Inferior parietal cortex (tissue), 1 donor: ENCODE data around the gene AGBL3.
"Not testable (repeated sequence)": the region's sequence is repeated elsewhere in the genome, so short reads cannot be mapped to it uniquely, and the experiment has no call there.

Experiments used
- DNase-seq: peaks from one replicate; pipeline ENCODE4 v3.0.0-alpha.2; 2016; ENCODE audit errors: extremely low spot score

The AGBL3 gene

DNA sequence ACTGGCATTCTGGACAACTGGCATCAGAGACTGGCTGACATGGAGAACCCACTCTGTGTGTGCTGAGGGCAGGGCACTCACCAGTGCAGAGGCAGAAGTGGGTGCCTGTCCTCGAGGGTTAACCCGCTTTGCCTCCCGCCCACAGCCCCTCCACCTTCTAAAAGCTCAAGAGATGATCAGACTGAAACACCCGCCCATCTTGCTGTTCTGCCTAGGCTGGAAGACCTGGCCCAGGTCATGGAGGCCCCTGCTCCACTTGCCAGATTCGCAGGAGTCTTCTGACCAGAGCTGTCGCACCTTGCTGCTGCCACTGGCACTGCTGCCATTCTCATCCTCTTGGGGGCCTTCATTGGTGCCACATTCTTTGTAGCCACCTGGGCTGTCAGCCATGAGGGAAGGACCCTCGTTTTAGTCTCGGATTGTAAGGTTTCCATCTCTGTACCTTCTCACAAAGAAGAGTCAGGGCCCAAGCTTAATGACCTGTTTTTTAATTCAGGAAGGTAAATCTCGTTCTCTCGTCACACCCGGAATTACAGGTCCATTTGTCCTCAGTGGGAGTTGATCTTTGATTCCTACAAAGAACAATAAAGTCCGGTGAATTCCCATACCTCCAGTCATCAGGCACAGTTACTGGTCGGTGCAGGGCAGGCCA, 182.3 kb downstream of the AGBL3 start:
- DNase-seq, result no peak

DNA sequence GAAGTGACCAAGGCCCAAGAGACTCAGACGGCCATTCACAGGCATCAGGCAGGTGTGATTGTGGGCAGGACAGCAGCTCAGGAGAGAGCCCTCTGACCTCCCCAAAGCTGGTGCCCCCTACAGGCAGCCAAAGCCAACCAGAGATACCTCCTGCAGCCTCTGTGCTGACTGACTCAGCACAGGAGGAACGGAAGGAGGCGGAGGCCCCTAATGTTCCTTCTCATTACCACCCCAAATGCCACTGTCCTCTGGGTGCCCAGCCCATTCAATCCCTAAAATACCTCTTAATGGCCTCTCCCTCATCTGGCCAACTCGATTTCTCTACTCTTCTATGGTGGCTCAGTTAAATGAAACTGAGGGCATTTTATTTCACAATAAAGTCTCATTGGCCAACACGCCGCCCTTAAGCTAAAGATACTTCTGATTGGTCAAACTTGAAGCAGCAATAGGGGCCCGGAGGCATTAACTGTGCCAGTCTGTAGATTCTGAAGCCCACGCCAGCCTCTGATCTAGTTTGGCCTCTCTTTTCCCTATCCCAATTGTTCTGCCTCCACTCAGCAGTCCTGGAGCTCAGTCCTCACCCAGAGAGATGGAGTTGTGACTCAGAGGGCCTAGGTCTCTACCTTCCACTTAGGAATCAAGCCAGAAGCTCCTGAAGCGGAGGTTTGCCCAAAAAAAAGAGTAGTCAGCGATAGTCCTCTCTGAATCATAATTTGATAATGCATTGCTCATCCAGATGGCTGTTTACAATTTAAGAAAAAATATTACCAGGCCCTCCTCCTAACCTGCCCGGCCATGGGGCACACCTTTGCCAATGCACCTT, 183.0 kb downstream of the AGBL3 start:
- DNase-seq, result no peak

DNA sequence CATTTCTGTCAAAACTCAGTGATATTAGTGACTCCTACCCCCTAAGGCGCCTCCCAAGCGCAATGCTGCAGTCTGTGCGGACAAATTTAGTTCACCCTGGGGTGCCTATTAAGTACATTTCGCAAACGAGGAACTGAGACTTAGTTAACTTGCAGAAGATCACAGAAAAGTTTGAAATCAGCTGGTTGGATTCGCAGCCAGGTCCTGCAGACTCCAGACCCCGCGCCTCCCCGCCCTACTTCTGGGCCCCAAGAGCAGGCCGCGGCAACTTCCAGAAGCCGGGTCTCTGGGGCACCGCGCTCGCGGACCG, 183.6 kb downstream of the AGBL3 start:
- peak; percentile 18 for DNase-seq

DNA sequence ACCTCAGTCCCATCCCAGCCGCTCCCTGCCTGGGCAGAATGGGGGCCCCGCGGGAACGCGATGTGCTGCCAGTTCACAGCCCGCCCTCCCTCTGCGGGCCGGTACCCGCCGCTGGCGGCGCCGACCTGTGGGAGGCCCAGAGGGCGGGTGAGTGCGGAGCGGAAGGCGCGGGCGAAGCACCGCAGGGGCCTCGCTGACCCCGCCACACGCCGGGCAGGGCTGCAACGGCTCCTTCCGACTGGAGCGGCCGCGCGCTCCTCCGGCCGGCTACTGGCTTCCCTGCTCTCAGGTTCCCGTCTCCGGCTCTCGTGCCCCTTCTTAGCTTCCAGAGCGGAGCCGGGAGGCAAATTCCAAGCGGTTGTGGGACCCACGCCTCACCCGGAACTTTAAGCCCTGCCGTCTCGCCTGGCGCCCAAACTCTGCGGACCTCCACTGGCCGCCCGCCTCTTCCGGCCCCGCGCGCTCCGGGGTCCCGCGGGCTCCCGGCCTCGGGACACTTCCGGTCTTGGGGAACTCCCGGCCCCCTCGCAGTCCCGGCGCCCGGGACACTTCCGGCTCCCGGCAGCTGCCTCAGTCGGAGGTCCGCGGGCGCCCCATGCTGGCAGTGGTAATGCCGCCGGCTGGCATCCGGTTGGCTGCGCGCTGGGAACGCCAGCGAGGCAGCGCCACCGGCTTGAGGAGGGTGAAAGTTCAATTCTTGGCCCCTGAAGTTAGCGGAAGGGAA, 184.1 kb downstream of the AGBL3 start, which contains the start of gene CYREN:
Gene CYREN (minus strand): TSS at position 434 of the 724 bp plus-strand sequence. CDS start 1,785 bp downstream, outside the sequence.
- peak; percentile 89 for DNase-seq

- not testable (repeated sequence) for DNase-seq
Observed at GRCh38 chr7:135170998-135171481, 184.7 kb downstream of the AGBL3 start.

DNA sequence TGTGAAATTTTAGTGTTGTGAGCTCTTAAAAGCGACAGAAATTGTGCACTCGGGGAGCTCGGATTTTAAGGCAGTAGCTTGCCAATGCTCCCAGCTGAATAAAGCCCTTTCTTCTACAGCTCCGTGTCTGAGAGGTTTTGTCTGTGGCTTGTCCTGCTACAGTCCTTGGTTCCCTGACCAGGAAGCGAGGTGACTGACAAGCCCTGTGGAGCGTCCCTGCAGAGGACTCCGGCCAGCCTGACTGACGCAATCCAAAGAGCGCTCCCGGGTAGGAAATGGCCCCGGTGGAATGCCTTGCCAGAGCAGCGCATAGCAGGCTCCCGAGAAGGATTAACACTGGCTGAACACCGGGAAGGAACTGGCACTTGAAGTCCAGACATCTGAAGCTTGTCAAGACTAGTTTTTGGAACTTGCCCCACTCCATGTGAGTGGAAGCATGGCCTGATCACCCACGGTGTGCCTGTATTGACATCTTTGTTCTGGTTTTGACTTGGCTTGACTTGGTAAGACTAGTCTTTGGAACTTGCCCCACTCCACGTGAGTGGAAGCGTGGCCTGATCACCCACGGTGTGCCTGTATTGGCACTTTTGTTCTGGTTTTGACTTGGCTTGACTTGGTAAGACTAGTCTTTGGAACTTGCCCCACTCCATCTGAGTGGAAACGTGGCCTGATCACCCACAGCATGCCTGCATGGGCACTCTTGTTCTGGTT, 185.4 kb downstream of the AGBL3 start:
- peak; percentile 27 for DNase-seq

- DNase-seq, result not testable (repeated sequence)
Observed at GRCh38 chr7:135173916-135174315, 187.6 kb downstream of the AGBL3 start.

GRCh38 chr7:135174941-135175340, 188.6 kb downstream of the AGBL3 start:
- no peak for DNase-seq

- no peak for DNase-seq
Observed at GRCh38 chr7:135175931-135176330, 189.6 kb downstream of the AGBL3 start.

DNA sequence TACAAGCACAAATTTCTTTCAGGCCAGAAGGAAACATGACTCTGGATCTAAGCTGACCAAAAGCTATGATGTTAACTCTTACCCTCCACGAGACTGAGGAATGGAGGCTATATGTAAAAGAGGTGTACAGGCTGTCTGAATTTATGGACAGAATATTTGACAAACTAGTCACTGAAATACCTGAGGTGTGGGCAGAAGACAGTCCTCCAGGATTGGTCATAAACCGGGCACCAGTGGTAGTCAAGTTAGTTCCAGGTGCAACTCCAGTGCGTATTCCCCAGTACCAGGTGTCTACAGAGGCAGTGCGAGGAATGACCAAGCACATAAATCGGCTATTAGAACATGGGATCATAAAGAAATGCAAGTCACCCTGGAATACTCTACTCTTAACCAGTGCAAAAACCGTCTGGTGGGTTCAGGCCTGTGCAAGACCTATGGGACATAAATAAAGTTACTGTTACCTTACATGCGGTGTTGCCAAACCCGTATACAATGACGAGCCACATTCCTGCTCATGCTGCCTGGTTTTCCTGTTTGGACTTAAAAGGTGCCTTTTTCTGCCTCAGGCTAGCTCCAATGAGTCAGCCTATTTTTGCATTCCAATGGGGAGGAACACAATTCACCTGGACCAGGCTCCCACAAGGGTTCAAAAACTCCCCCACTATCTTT, 190.9 kb downstream of the AGBL3 start:
- no peak for DNase-seq

- no peak for DNase-seq
Observed at GRCh38 chr7:135178364-135178763, 192.1 kb downstream of the AGBL3 start.

GRCh38 chr7:135179321-135179925, 193.1 kb downstream of the AGBL3 start:
- no peak for DNase-seq

DNA sequence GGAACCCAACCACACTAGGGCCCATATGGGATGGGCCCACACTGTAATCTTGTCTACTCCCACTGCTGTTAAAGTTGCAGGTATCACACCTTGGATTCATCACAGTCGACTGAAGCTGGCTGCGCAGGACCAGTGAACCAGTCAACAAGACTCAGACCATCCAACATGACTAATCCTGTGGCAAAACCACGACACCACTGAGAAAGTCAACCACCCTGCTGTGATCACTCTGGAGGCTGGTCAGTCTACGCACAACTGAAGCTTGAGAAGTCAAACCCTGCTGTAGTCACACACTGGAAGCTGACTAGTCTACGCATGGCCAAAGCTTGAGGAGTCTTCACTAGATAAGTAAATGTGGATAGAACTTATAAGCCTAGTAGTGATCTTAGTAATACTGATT, 193.8 kb downstream of the AGBL3 start:
- DNase-seq, result no peak

DNA sequence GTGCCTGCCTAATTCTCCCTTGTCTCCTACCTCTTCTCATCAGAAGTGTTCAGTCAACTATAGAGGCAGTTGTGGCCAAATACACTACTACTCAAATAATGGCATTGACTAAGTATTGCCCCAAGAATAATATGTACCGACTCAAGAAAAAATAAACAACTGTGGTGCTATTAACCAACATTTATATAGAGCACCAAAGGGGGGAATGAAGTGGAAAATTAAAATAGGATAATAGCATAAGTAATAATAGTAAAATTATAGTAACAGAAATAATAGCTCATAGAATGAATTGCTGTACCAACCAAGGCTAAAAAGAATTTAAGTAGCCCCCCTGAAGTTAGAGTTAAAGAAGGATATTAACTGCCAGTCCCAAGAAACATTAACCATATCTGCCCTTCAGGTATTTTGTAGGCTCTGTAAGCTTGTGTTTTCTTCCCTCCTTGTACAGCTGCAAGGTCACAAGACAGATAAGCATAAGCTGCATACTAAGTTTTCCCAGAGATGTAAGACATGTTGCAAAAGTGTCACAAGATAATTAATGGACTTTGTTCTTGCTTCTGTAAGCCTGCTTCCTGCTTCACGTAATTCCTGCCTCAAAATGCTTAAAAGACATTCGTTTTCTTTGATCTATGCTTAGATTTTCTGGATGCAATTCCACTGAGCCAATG, 195.1 kb downstream of the AGBL3 start:
- DNase-seq, result no peak

GRCh38 chr7:135181929-135182678, 195.8 kb downstream of the AGBL3 start:
- DNase-seq, result no peak

DNA sequence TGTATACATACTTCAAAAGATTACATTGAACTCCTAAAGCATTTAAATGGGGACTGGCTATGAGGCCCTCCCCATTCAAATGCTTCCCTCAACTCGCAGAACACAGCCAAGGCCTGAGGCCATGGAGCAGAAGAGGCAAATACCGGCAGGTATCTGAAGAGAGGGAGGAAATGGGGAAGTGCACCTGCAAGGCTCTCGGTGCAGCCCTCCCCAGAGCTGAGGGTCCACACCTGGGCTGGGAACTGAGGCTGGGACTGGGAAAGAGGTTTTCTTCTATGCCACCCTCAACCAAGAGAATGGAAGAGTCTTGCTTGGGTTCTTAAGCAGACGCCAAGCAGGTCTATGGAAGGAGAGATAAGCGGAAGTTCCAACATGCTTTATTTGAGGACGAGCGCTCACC, 197.2 kb downstream of the AGBL3 start:
- DNase-seq, result no peak

DNA sequence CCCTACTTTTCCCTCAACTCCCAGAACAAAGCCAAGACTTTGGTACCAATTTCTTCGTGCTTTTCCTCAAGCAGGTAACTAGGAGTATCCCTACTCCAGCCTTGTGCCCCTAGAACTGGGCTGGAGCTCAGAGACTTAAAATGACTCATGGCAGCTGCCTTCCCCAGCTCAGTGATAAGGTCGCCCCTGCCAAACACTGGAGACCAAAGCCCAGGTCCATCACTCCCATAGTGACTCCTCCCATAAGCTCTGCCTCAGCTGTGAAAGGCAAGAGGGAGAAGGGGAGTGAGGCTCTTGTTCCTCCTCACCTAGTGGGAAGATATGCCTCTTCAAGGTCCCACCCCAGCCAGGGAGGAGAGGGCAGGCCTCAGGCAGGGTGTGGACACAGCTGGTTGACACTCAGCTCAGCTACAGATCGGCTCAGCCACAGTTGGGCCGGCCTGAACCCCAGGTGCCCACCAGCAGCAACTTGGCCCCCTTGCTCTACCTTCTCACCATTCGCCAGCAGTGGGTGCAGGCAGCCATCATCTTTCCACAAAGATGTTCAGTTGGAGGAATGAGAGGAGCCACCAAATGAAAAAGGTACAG, 198.0 kb downstream of the AGBL3 start:
- no peak for DNase-seq
